HepG2 (cell line): Measurements from ENCODE around the gene HNRNPF. TPM values are rescaled to one million over a fixed set of nuclear protein-coding genes. Genes with fewer than 3 reads are reported as not detected.
A peak's percentile ranks its signal among the peaks of the same experiment; 100 is the strongest.

Experiments
- ATAC-seq: fragments of 200-7000 bp; cut with Tn5 transposase; 3 replicates; pipeline ENCODE4 v1.9.1; 2020; ENCODE audit warnings: mild to moderate bottlenecking, moderate library complexity
- Bru-seq: library from RNA; stranded (reverse); fragments of 400-500 nt; gene quantifications from one replicate; lab custom pipeline; 2021; lab: Mats Ljungman, UMichigan
- BruChase-seq, 2 experiments: library from RNA; stranded (reverse); fragments of 400-500 nt; gene quantifications; one replicate each; lab custom pipeline; 2021; lab: Mats Ljungman, UMichigan
- BruUV-seq: library from RNA; stranded (reverse); fragments of 400-500 nt; replicated peaks from 2 replicates; lab custom pipeline; 2021; lab: Mats Ljungman, UMichigan
- CTCF ChIA-PET: fragments of 300-600 bp; formaldehyde crosslinking; extraction: SDS; loops from one replicate; lab custom pipeline; 2021; ENCODE audit warnings: low total read pairs, inconsistent platforms, low intra/inter-chr PET ratio; lab: Yijun Ruan, JAX
- POLR2A ChIA-PET: fragments of 350-600 bp; sonication (Branson Sonifier 250); formaldehyde crosslinking; loops from one replicate; lab custom pipeline; 2020; ENCODE audit warnings: antibody characterized with exemption, inconsistent platforms; lab: Yijun Ruan, JAX
- DNase-seq: peaks from one replicate; pipeline ENCODE4 v3.0.0-alpha.2; 2015; ENCODE audit warnings: low spot score
- FAIRE-seq: peaks from 3 replicates; lab custom pipeline; 2011; peaks lifted over from hg19 to GRCh38; lab: Jason Lieb, UNC
- H2AFZ ChIP-seq: one replicate; pipeline ENCODE4 v1.6.1; 2011; ENCODE audit warnings: low read length, inconsistent platforms
- H3K27ac ChIP-seq: fragments of 300-600 bp; 3 replicates; pipeline ENCODE4 v1.8.0; 2011; ENCODE audit warnings: mixed run types, mild to moderate bottlenecking, mixed read lengths, low read length, inconsistent platforms; ENCODE audit not compliant: insufficient read depth; ENCODE audit errors: extremely low read length
- H3K27me3 ChIP-seq, 2 experiments: fragments of 200-600 bp in 1 of 2; 2 replicates in 1 of 2; 3 replicates in 1 of 2; pipeline versions ENCODE4 v1.6.0 to v1.8.0; 2011; ENCODE audit warnings: low read length in 2 of 2, mild to moderate bottlenecking in 2 of 2, moderate library complexity in 2 of 2, inconsistent platforms in 1 of 2; ENCODE audit not compliant: insufficient read depth in 2 of 2, control insufficient read depth in 1 of 2
- H3K36me3 ChIP-seq, 2 experiments: fragments of 200-600 bp in 1 of 2; replicated peaks in 1 of 2; 2 replicates in 1 of 2; 3 replicates in 1 of 2; pipeline versions ENCODE4 v1.5.1 to v1.8.0; 2011; ENCODE audit warnings: low read length in 2 of 2, inconsistent platforms in 1 of 2; ENCODE audit not compliant: insufficient read depth in 2 of 2, control insufficient read depth in 1 of 2
- H3K4me1 ChIP-seq: 2 replicates; pipeline ENCODE4 v1.5.1; 2012; ENCODE audit warnings: low read length, inconsistent platforms; ENCODE audit not compliant: insufficient read depth
- H3K4me2 ChIP-seq: 2 replicates; pipeline ENCODE4 v1.6.0; 2011; ENCODE audit warnings: low read depth, low read length, inconsistent platforms
- H3K4me3 ChIP-seq, 3 experiments: fragments of 200-600 bp in 1 of 3; sonication (generic), shearing (Covaris generic) in 1 of 3; replicated peaks in 1 of 3; 2 replicates each; pipeline ENCODE4 v1.5.1; 2011 to 2016; ENCODE audit warnings: low read length in 3 of 3, inconsistent platforms in 2 of 3, low read depth in 2 of 3, mild to moderate bottlenecking in 2 of 3, control low read depth in 1 of 3, mixed read lengths in 1 of 3; ENCODE audit not compliant: insufficient read depth in 1 of 3
- H3K79me2 ChIP-seq: one replicate; pipeline ENCODE4 v1.6.1; 2011; ENCODE audit warnings: low read length, inconsistent platforms; ENCODE audit not compliant: insufficient read depth
- H3K9ac ChIP-seq: 2 replicates; pipeline ENCODE4 v1.6.0; 2011; ENCODE audit warnings: mild to moderate bottlenecking, low read depth, low read length, inconsistent platforms; ENCODE audit not compliant: insufficient read depth
- H3K9me3 ChIP-seq: 2 replicates; pipeline ENCODE4 v1.5.1; 2012; ENCODE audit warnings: mild to moderate bottlenecking, low read length
- H4K20me1 ChIP-seq: 2 replicates; pipeline ENCODE4 v1.6.0; 2011; ENCODE audit warnings: inconsistent platforms, mild to moderate bottlenecking, low read length, moderate library complexity; ENCODE audit not compliant: insufficient read depth
- NPAS2 ChIP-seq: sonication (generic); formaldehyde crosslinking; IDR thresholded peaks from 2 replicates; pipeline ENCODE4 v1.8.0; 2022; ENCODE audit warnings: mild to moderate bottlenecking, missing genetic modification reagents, borderline replicate concordance
- ZNF160 ChIP-seq: sonication (generic); formaldehyde crosslinking; IDR thresholded peaks from 2 replicates; pipeline ENCODE4 v1.8.0; 2022; ENCODE audit warnings: mild to moderate bottlenecking, inconsistent platforms, missing genetic modification reagents
- ZNF17 ChIP-seq: sonication (generic); formaldehyde crosslinking; IDR thresholded peaks from 2 replicates; pipeline ENCODE4 v1.5.0; 2020; ENCODE audit warnings: mild to moderate bottlenecking, missing genetic modification reagents
- WGBS: methylation state at CpG from one replicate; pipeline ENCODE4 v1.1.6; 2017; ENCODE audit warnings: low lambda C conversion rate; 5-methylcytosine and 5-hydroxymethylcytosine counted together
- in situ Hi-C: cut with HindIII; loops from 2 replicates; pipeline ENCODE4 v1.10.0; 2017; ENCODE audit warnings: low pct_unique_long_range_greater_than_20kb; ENCODE audit not compliant: extremely low pct_ligation_motif_present
- intact Hi-C: fragments of 100-400 bp; cut with micrococcal nuclease; formaldehyde crosslinking; loops from one replicate; pipeline ENCODE4 v1.10.0; 2022; ENCODE audit not compliant: unreplicated experiment
- long read RNA-seq, 2 experiments: library from RNA in 1 of 2; library from polyadenylated mRNA in 1 of 2; stranded (forward) in 1 of 2; unstranded in 1 of 2; transcript quantifications; one replicate each; pipeline ENCODE4 v2.0.0, GENCODE V29; 2019 to 2022
- polyA minus RNA-seq, 3 experiments: library from RNA; depleted of rRNA, polyadenylated mRNA; stranded (reverse); fragments of >200 nt; gene quantifications; 2 replicates each; pipeline ENCODE4 v1.2.3, GENCODE V29; 2011; ENCODE audit warnings: low replicate concordance in 1 of 3
- polyA plus RNA-seq, 8 experiments: library from polyadenylated mRNA; depleted of rRNA in 3 of 8; stranded (reverse) in 7 of 8; unstranded in 1 of 8; fragments of >200 nt; fragmentation: Illumina TruSeq in 4 of 8; extraction: Trizol in 4 of 8; gene quantifications; 2 replicates each; pipeline versions ENCODE4 v1.2.1 to v1.2.3, GENCODE V29; 2011 to 2016; ENCODE audit warnings: low read depth in 4 of 8, missing spikeins in 1 of 8, mixed read lengths in 1 of 8; ENCODE audit not compliant: insufficient read depth in 1 of 8
- total RNA-seq, 5 experiments: library from RNA; depleted of rRNA; stranded (reverse); fragments of >200 nt; fragmentation: Illumina TruSeq; extraction: Trizol; gene quantifications; 2 replicates each; pipeline ENCODE4 v1.2.3, GENCODE V29; 2016; ENCODE audit warnings: low read depth in 1 of 5
- TF ChIP-seq, protein P1 (sequence below): sonication (generic); formaldehyde crosslinking; IDR thresholded peaks from 2 replicates; pipeline ENCODE4 v1.8.1; 2023; ENCODE audit warnings: missing genetic modification reagents, inconsistent platforms, borderline replicate concordance
- TF ChIP-seq, protein P2 (sequence below): sonication (generic); formaldehyde crosslinking; IDR thresholded peaks from 2 replicates; pipeline ENCODE4 v1.4.0; 2020; ENCODE audit warnings: mild to moderate bottlenecking, missing genetic modification reagents, borderline replicate concordance

HNRNPF gene, protein sequence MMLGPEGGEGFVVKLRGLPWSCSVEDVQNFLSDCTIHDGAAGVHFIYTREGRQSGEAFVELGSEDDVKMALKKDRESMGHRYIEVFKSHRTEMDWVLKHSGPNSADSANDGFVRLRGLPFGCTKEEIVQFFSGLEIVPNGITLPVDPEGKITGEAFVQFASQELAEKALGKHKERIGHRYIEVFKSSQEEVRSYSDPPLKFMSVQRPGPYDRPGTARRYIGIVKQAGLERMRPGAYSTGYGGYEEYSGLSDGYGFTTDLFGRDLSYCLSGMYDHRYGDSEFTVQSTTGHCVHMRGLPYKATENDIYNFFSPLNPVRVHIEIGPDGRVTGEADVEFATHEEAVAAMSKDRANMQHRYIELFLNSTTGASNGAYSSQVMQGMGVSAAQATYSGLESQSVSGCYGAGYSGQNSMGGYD
- total RNA-seq (2016; rRNA removed; fragmentation: Illumina TruSeq; extraction: Trizol) (308 and 449 TPM in 2 replicates), polyA plus RNA-seq (2011; rRNA removed) (166 and 177 TPM in 2 replicates), polyA minus RNA-seq (2011; rRNA and poly(A)+ RNA removed; ENCODE audit: low replicate concordance) (271 and 284 TPM in 2 replicates), Bru-seq, nascent RNA (percentile 98 among the genes with signal in this experiment), BruChase-seq, experiment 1, labeled RNA remaining after a 6-hour chase (percentile 98 among the genes with signal in this experiment), BruChase-seq, experiment 2, labeled RNA remaining after a 2-hour chase (percentile 99 among the genes with signal in this experiment)
- 44.9 and 49.9 TPM in 2 replicates for total RNA-seq (2016; cell fraction: cytosol; rRNA removed; fragmentation: Illumina TruSeq; extraction: Trizol; ENCODE audit: low read depth)
- 322 and 435 TPM in 2 replicates for total RNA-seq (2016; cell fraction: insoluble cytoplasmic fraction; rRNA removed; fragmentation: Illumina TruSeq; extraction: Trizol)
- 123 and 131 TPM in 2 replicates for total RNA-seq (2016; cell fraction: membrane; rRNA removed; fragmentation: Illumina TruSeq; extraction: Trizol)
- total RNA-seq (2016; cell fraction: nucleus; rRNA removed; fragmentation: Illumina TruSeq; extraction: Trizol), result 111 and 121 TPM in 2 replicates
- 147 and 166 TPM in 2 replicates for polyA plus RNA-seq (2011; cell fraction: cytosol; rRNA removed)
- polyA plus RNA-seq (2011; cell fraction: nucleus; rRNA removed), result 137 and 153 TPM in 2 replicates
- polyA plus RNA-seq (2012), result 134 and 169 TPM in 2 replicates
- polyA plus RNA-seq (2016; cell fraction: cytosol; fragmentation: Illumina TruSeq; extraction: Trizol; ENCODE audit: low read depth), result 19.5 and 22.4 TPM in 2 replicates
- polyA plus RNA-seq (2016; cell fraction: insoluble cytoplasmic fraction; fragmentation: Illumina TruSeq; extraction: Trizol; ENCODE audit: low read depth), result 388 and 410 TPM in 2 replicates
- 49.0 and 51.7 TPM in 2 replicates for polyA plus RNA-seq (2016; cell fraction: membrane; fragmentation: Illumina TruSeq; extraction: Trizol; ENCODE audit: low read depth)
- 178 and 179 TPM in 2 replicates for polyA plus RNA-seq (2016; cell fraction: nucleus; fragmentation: Illumina TruSeq; extraction: Trizol; ENCODE audit: insufficient read depth, low read depth)
- 121 and 128 TPM in 2 replicates for polyA minus RNA-seq (2011; cell fraction: cytosol; rRNA and poly(A)+ RNA removed)
- polyA minus RNA-seq (2011; cell fraction: nucleus; rRNA and poly(A)+ RNA removed), result 64.2 and 75.8 TPM in 2 replicates
- long read RNA-seq, experiment 1, transcript HNRNPF-203 (4 exons, 2,617 nt), result major isoform, 87 of 349 reads
- long read RNA-seq, experiment 1, transcript HNRNPF-204 (3 exons, 2,755 nt), result minor isoform, 84 of 349 reads
- long read RNA-seq, experiment 1, transcript HNRNPF-201 (4 exons, 2,186 nt), result minor isoform, 13 of 349 reads
- long read RNA-seq, experiment 1, transcript HNRNPF-207 (4 exons, 2,676 nt), result minor isoform, 18 of 349 reads
- long read RNA-seq, experiment 1, partial matches to known transcripts, result 1 of 349 reads
- long read RNA-seq, experiment 1, other reads (novel, unspliced or antisense), result 142 of 349 reads
- long read RNA-seq, experiment 2, transcript HNRNPF-204 (3 exons, 2,755 nt), result minor isoform, 36 of 301 reads
- long read RNA-seq, experiment 2, transcript HNRNPF-203 (4 exons, 2,617 nt), result major isoform, 54 of 301 reads
- long read RNA-seq, experiment 2, partial matches to known transcripts, result 0 of 301 reads
- long read RNA-seq, experiment 2, other reads (novel, unspliced or antisense), result 206 of 301 reads

DNA sequence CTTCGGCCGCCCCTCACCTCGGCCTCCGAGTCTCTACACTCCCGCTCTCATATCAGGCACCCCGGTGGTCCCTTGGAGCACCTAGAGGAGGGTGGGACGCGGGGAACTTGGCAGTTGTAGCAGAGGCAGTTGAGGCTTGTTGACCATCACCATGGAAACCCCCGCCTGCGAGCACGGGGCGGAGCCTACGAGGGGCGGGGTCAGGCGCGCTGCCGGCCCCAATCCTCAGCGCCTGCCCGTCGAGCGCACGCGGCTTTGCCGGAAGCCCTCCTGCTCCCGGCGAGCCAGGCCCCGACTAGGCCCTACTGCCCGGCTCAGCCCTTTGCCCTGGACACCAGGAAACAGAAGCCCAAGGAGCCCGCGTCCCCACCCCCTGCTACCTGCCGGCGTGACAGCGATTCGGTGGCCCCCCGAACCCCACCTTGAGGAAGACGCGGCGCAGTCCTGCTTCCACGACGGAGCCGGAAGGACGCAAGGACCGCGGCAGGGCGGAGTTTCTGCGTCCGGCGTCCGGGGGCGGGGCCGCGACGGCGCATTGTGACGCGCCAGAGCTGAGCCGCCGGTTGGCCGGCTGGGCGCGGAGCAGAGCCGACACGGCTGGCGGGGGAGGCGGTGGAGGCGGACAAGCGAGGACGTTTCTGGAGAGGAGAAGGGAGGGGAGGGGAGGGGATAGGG lies at the start of gene HNRNPF:
Gene HNRNPF, minus strand, starts transcription at position 477 of the 675 bp plus-strand sequence. CDS start 21,302 bp downstream, outside the sequence.
- no peak for FAIRE-seq
- Histone ChIP-seq H3K27me3 (no peaks in the 10 kb centered on the region; a peak in 1 of 5 replicates), H2AFZ (no peak within 1 kb of the TSS), H3K4me2 (peak within 1 kb of the TSS; percentile 94), H3K4me1 (peaks cover 59% of the 10 kb centered on the region), H3K4me3 (peak within 1 kb of the TSS; percentile 86 to 95 (median 87)), H3K9me3 (no peaks in the 10 kb centered on the region), H3K27ac (peak within 1 kb of the TSS; percentile 100), H4K20me1 (peaks cover 38% of the 10 kb centered on the region), H3K79me2 (peaks cover 54% of the 10 kb centered on the region), H3K9ac (peak within 1 kb of the TSS; percentile 99), H3K36me3 (0 out of 5 replicates have a peak, but pooled peaks cover 0 to 3% of the 10 kb centered on the region in 2 experiments)
- ChIA-PET CTCF (no interaction called here), POLR2A (interaction anchor here (0.8 to 2.5 kb wide), 9 partner anchors 9 to 1570 kb away, joined by 3 to 33 read pairs (median 7); partner anchors contain the start of genes DEPP1 and ZNF487)
- BruUV-seq, result no TSS peak
- in situ Hi-C loops, result loop anchor here (25.0 kb wide), 1 partner anchor 1553 kb away; the partner anchor contains the start of gene RASSF4
- peak; percentile 87 for DNase-seq
- intact Hi-C loops, result loop anchor here (1.0 kb wide), 1 partner anchor 11 kb away; no protein-coding TSS in a partner anchor
- under 1% methylated on average over 40 of the region's 68 CpGs for WGBS
- peak; percentile 80 for ATAC-seq
- TF ChIP-seq, protein P1, sequence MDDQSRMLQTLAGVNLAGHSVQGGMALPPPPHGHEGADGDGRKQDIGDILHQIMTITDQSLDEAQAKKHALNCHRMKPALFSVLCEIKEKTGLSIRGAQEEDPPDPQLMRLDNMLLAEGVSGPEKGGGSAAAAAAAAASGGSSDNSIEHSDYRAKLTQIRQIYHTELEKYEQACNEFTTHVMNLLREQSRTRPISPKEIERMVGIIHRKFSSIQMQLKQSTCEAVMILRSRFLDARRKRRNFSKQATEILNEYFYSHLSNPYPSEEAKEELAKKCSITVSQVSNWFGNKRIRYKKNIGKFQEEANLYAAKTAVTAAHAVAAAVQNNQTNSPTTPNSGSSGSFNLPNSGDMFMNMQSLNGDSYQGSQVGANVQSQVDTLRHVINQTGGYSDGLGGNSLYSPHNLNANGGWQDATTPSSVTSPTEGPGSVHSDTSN (CRISPR knock-in tag), result peak; percentile 78; the same call in 1 of the 2 replicates
- TF ChIP-seq, protein P2, sequence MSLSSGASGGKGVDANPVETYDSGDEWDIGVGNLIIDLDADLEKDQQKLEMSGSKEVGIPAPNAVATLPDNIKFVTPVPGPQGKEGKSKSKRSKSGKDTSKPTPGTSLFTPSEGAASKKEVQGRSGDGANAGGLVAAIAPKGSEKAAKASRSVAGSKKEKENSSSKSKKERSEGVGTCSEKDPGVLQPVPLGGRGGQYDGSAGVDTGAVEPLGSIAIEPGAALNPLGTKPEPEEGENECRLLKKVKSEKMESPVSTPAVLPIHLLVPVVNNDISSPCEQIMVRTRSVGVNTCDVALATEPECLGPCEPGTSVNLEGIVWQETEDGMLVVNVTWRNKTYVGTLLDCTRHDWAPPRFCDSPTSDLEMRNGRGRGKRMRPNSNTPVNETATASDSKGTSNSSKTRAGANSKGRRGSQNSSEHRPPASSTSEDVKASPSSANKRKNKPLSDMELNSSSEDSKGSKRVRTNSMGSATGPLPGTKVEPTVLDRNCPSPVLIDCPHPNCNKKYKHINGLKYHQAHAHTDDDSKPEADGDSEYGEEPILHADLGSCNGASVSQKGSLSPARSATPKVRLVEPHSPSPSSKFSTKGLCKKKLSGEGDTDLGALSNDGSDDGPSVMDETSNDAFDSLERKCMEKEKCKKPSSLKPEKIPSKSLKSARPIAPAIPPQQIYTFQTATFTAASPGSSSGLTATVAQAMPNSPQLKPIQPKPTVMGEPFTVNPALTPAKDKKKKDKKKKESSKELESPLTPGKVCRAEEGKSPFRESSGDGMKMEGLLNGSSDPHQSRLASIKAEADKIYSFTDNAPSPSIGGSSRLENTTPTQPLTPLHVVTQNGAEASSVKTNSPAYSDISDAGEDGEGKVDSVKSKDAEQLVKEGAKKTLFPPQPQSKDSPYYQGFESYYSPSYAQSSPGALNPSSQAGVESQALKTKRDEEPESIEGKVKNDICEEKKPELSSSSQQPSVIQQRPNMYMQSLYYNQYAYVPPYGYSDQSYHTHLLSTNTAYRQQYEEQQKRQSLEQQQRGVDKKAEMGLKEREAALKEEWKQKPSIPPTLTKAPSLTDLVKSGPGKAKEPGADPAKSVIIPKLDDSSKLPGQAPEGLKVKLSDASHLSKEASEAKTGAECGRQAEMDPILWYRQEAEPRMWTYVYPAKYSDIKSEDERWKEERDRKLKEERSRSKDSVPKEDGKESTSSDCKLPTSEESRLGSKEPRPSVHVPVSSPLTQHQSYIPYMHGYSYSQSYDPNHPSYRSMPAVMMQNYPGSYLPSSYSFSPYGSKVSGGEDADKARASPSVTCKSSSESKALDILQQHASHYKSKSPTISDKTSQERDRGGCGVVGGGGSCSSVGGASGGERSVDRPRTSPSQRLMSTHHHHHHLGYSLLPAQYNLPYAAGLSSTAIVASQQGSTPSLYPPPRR, result 0 out of 2 replicates have a peak, but pooled peaks have one; percentile 38
- TF ChIP-seq NPAS2 (CRISPR knock-in tag) (no peak), ZNF17 (no peak), ZNF160 (CRISPR knock-in tag) (0 out of 2 replicates have a peak, but pooled peaks have one; percentile 41)
